ENCODE data around the gene PTPN14. TPM values are rescaled to one million over a fixed set of nuclear protein-coding genes. Genes with fewer than 3 reads are reported as not detected.

The PTPN14 gene
- total and polyA plus RNA-seq, 2 of the 4 experiments (the other 2 are of a cell fraction), result 21.5 to 31.7 TPM

GRCh38 chr1:214420341-214420740, 131.1 kb downstream of the PTPN14 start:
- H3K23ac ChIP-seq (ENCODE audit: low read depth, low read length), result no peak overlapping the region
- dilution Hi-C loops (cut with HindIII; ENCODE audit: low sequenced_read_pairs, unreplicated experiment), result no loop called here
- no peak overlapping the region for H2BK20ac ChIP-seq (ENCODE audit: low read depth, low read length)
- H3K79me1 ChIP-seq (ENCODE audit: low read depth in 1 of 2, low read length in 2 of 2), result peaks cover 48 to 78% of the 10 kb centered on the region in 2 experiments
- no peak overlapping the region for H3K4me2 ChIP-seq (ENCODE audit: low read depth, low read length)
- no peak overlapping the region for H2AFZ ChIP-seq (replicated peaks; ENCODE audit: low read length, poor library complexity)
- no peak overlapping the region for H4K8ac ChIP-seq (ENCODE audit: low read depth in 2 of 2, low read length in 2 of 2)
- H3K9ac ChIP-seq (ENCODE audit: low read depth, low read length), result no peak overlapping the region
- POLR2A ChIA-PET (ENCODE audit: unreplicated experiment), result no interaction called here
- no peak for DNase-seq
- in situ Hi-C loops (cut with MboI; ENCODE audit: low sequenced_read_pairs), result no loop called here
- intact Hi-C loops (cut with micrococcal nuclease), result no loop called here
- H3K9me1 ChIP-seq (ENCODE audit: insufficient read depth, low read length), result peaks cover 24% of the 10 kb centered on the region
- H3K9me3 ChIP-seq (ENCODE audit: control insufficient read depth, insufficient read depth, low read length), result no peaks in the 10 kb centered on the region
- H2AK9ac ChIP-seq (replicated peaks; ENCODE audit: low read depth, low read length, poor library complexity), result no peak overlapping the region
- no peak overlapping the region for H3K27ac ChIP-seq (ENCODE audit: insufficient read depth, low read length)
- no peak overlapping the region for H4K91ac ChIP-seq (ENCODE audit: insufficient read depth, low read depth, low read length)
- no peak overlapping the region for H3K4ac ChIP-seq (ENCODE audit: low read depth, low read length)
- no peak overlapping the region for H2AK5ac ChIP-seq (ENCODE audit: low read depth, low read length)
- BruUV-seq (replicated peaks), result no TSS peak
- H4K20me1 ChIP-seq (ENCODE audit: insufficient read depth, low read length), result peaks cover 31% of the 10 kb centered on the region
- H3K4me3 ChIP-seq (ENCODE audit: insufficient read depth, low read depth, low read length), result no peak overlapping the region
- no CpG with 5 or more reads among the region's 1 CpG for WGBS, 2 experiments (ENCODE audit: extremely low coverage in 2 of 2, insufficient read length in 1 of 2)
- no peak overlapping the region for H2BK15ac ChIP-seq (ENCODE audit: low read depth, low read length)
- no peak overlapping the region for H2BK120ac ChIP-seq (ENCODE audit: low read depth, low read length)
- no peak for TF ChIP-seq BHLHE40 (IDR thresholded peaks at IDR 0.05; ENCODE audit: low read depth, low read length)
- no peak for TF ChIP-seq RAD21 (IDR thresholded peaks at IDR 0.05; ENCODE audit: low read length)
- TF ChIP-seq MAZ (IDR thresholded peaks at IDR 0.05; ENCODE audit: borderline replicate concordance, low read depth, low read length), result no peak
- TF ChIP-seq MAFK (IDR thresholded peaks at IDR 0.05; ENCODE audit: low read depth, low read length), result no peak
- TF ChIP-seq POLR2A (IDR thresholded peaks at IDR 0.05; ENCODE audit: low read depth, low read length), result no peak
- H3K27me3 ChIP-seq (ENCODE audit: control insufficient read depth, insufficient read depth, low read length), result no peaks in the 10 kb centered on the region
- H3K18ac ChIP-seq (ENCODE audit: low read depth, low read length), result no peak overlapping the region
- no peaks in the 10 kb centered on the region for H3K36me3 ChIP-seq (ENCODE audit: control insufficient read depth, insufficient read depth, low read length)
- no peak overlapping the region for H4K5ac ChIP-seq (ENCODE audit: low read depth, low read length)
- peaks cover 19% of the 10 kb centered on the region for H3K4me1 ChIP-seq (ENCODE audit: control insufficient read depth, insufficient read depth, low read length)
- H3K56ac ChIP-seq (ENCODE audit: extremely low read depth, insufficient read depth, low read length), result no peak overlapping the region
- no peak for ATAC-seq (ENCODE audit: low read depth)
- CTCF ChIA-PET, result no interaction called here
- H2BK5ac ChIP-seq (ENCODE audit: low read depth, low read length, poor library complexity, severe bottlenecking), result no peak overlapping the region
- no peak overlapping the region for H3K14ac ChIP-seq (replicated peaks; ENCODE audit: low read depth, low read length)

Data from IMR-90 (cell line).